Measurements from ENCODE around the gene MTRFR. TPM values are rescaled to one million over a fixed set of nuclear protein-coding genes. Genes with fewer than 3 reads are reported as not detected.

The MTRFR gene
- total and polyA plus RNA-seq, 2 donors (not counting 1 experiment from before 2014, with no cell fraction given), result 18.7 to 45.5 TPM

GRCh38 chr12:123305136-123305535 is 71.9 kb downstream of the MTRFR start:
- WGBS (ENCODE audit: insufficient coverage), result 100% methylated on average over 2 of the region's 3 CpGs
- Histone ChIP-seq H3K4me3 (ENCODE audit: control extremely low read depth in 1 of 5, extremely low read depth in 1 of 5, insufficient read depth in 1 of 5, low read depth in 2 of 5, low read length in 4 of 5) (no peak overlapping the region), H3K4me2 (replicated peaks; ENCODE audit: low read depth, low read length, poor library complexity, severe bottlenecking) (no peak overlapping the region), H3K9ac (ENCODE audit: low read length) (no peak overlapping the region), H3K79me2 (ENCODE audit: control insufficient read depth, insufficient read depth, low read length) (no peaks in the 10 kb centered on the region), H3K4me1 (ENCODE audit: control insufficient read depth in 2 of 2, insufficient read depth in 2 of 2, low read length in 2 of 2) (no peaks in the 10 kb centered on the region), H3K36me3 (replicated peaks in 1 of 2; ENCODE audit: control extremely low read depth in 1 of 2, control insufficient read depth in 1 of 2, extremely low read depth in 1 of 2, insufficient read depth in 2 of 2, low read length in 1 of 2) (peaks cover 14 to 76% of the 10 kb centered on the region in 2 experiments), H2AFZ (ENCODE audit: insufficient read depth, low read depth, low read length, poor library complexity, severe bottlenecking) (no peak overlapping the region), H3K27me3 (replicated peaks in 1 of 4; ENCODE audit: control extremely low read depth in 1 of 4, control insufficient read depth in 3 of 4, insufficient read depth in 4 of 4, low read length in 3 of 4) (no peaks in the 10 kb centered on the region), H3K27ac (ENCODE audit: low read length in 2 of 2) (no peak overlapping the region), H3K9me3 (ENCODE audit: control extremely low read depth in 1 of 3, control insufficient read depth in 2 of 3, insufficient read depth in 1 of 3, low read length in 2 of 3) (no peaks in the 10 kb centered on the region), H4K20me1 (ENCODE audit: control insufficient read depth, insufficient read depth, low read length, poor library complexity, severe bottlenecking) (no peaks in the 10 kb centered on the region)
- CTCF ChIA-PET, result no interaction called here
- TF ChIP-seq CTCF (IDR thresholded peaks at IDR 0.05) (no peak), EZH2 (IDR thresholded peaks at IDR 0.05; ENCODE audit: borderline replicate concordance, insufficient read depth, low read depth, low read length, poor library complexity, severe bottlenecking) (no peak)
- POLR2A ChIA-PET, result no interaction called here
- ATAC-seq (ENCODE audit: low read depth) (no peak), DNase-seq (no peak)
- no peaks in the 10 kb centered on the region for H3K4me1 Mint-ChIP-seq
- intact Hi-C loops (cut with micrococcal nuclease), result no loop called here
- H3K4me3 Mint-ChIP-seq, result no peak overlapping the region
- no peak overlapping the region for H3K27ac Mint-ChIP-seq
- H3K27me3 Mint-ChIP-seq, result no peaks in the 10 kb centered on the region
- no peaks in the 10 kb centered on the region for H3K9me3 Mint-ChIP-seq (ENCODE audit: insufficient read depth)

GRCh38 chr12:123306200-123306599 is 73.0 kb downstream of the MTRFR start:
- intact Hi-C loops (cut with micrococcal nuclease), result no loop called here

More at GRCh38 chr12:123306200-123306599, 73.0 kb downstream of the MTRFR start:
- H3K4me3 Mint-ChIP-seq, result no peak overlapping the region
- no peaks in the 10 kb centered on the region for H3K27me3 Mint-ChIP-seq
- no peaks in the 10 kb centered on the region for H4K20me1 ChIP-seq (ENCODE audit: control insufficient read depth, insufficient read depth, low read length, poor library complexity, severe bottlenecking)
- no peaks in the 10 kb centered on the region for H3K27me3 ChIP-seq (replicated peaks in 1 of 4; ENCODE audit: control extremely low read depth in 1 of 4, control insufficient read depth in 3 of 4, insufficient read depth in 4 of 4, low read length in 3 of 4)
- peaks cover 14 to 81% of the 10 kb centered on the region in 2 experiments for H3K36me3 ChIP-seq (replicated peaks in 1 of 2; ENCODE audit: control extremely low read depth in 1 of 2, control insufficient read depth in 1 of 2, extremely low read depth in 1 of 2, insufficient read depth in 2 of 2, low read length in 1 of 2)
- CTCF ChIA-PET, result no interaction called here
- no peak overlapping the region for H3K4me2 ChIP-seq (replicated peaks; ENCODE audit: low read depth, low read length, poor library complexity, severe bottlenecking)
- no peaks in the 10 kb centered on the region for H3K79me2 ChIP-seq (ENCODE audit: control insufficient read depth, insufficient read depth, low read length)
- H3K27ac Mint-ChIP-seq, result no peak overlapping the region
- no peaks in the 10 kb centered on the region for H3K4me1 ChIP-seq (ENCODE audit: control insufficient read depth in 2 of 2, insufficient read depth in 2 of 2, low read length in 2 of 2)
- no peak overlapping the region for H3K4me3 ChIP-seq (ENCODE audit: control extremely low read depth in 1 of 5, extremely low read depth in 1 of 5, insufficient read depth in 1 of 5, low read depth in 2 of 5, low read length in 4 of 5)
- H3K27ac ChIP-seq (ENCODE audit: low read length in 2 of 2), result no peak overlapping the region
- DNase-seq (no peak), ATAC-seq (ENCODE audit: low read depth) (no peak)
- no peaks in the 10 kb centered on the region for H3K9me3 Mint-ChIP-seq (ENCODE audit: insufficient read depth)
- POLR2A ChIA-PET, result no interaction called here
- 100% methylated on average over 1 of the region's 3 CpGs for WGBS (ENCODE audit: insufficient coverage)
- H3K9me3 ChIP-seq (ENCODE audit: control extremely low read depth in 1 of 3, control insufficient read depth in 2 of 3, insufficient read depth in 1 of 3, low read length in 2 of 3), result no peaks in the 10 kb centered on the region
- H2AFZ ChIP-seq (ENCODE audit: insufficient read depth, low read depth, low read length, poor library complexity, severe bottlenecking), result no peak overlapping the region
- H3K9ac ChIP-seq (ENCODE audit: low read length), result no peak overlapping the region
- TF ChIP-seq CTCF (IDR thresholded peaks at IDR 0.05), result no peak
- TF ChIP-seq EZH2 (IDR thresholded peaks at IDR 0.05; ENCODE audit: borderline replicate concordance, insufficient read depth, low read depth, low read length, poor library complexity, severe bottlenecking), result no peak
- no peaks in the 10 kb centered on the region for H3K4me1 Mint-ChIP-seq

Small RNAs within 50 kb of the gene (small RNA-seq; reads per million reads assigned to genes)
- gene RNA5SP375 (ENCODE audit: insufficient read length, low read depth, low replicate concordance), result not detected

Other genes starting within 250 kb of the MTRFR start
- 28.6 and 30.3 TPM in 2 replicates for gene PITPNM2, start 82.3 kb upstream of the MTRFR start, total RNA-seq
- gene PITPNM2, start 82.3 kb upstream of the MTRFR start, polyA plus RNA-seq, result 9.6 and 13.8 TPM in 2 replicates
- gene MPHOSPH9, start 295 bp upstream of the MTRFR start, total RNA-seq, result 40.4 and 45.1 TPM in 2 replicates
- 11.8 and 28.0 TPM in 2 replicates for gene MPHOSPH9, start 295 bp upstream of the MTRFR start, polyA plus RNA-seq
- 5.9 and 7.0 TPM in 2 replicates for gene CDK2AP1, start 38.4 kb downstream of the MTRFR start, total RNA-seq
- gene CDK2AP1, start 38.4 kb downstream of the MTRFR start, polyA plus RNA-seq, result 4.8 and 5.5 TPM in 2 replicates
- gene SBNO1, start 131.4 kb downstream of the MTRFR start, total RNA-seq, result 47.5 and 50.3 TPM in 2 replicates
- 5.9 and 8.9 TPM in 2 replicates for gene SBNO1, start 131.4 kb downstream of the MTRFR start, polyA plus RNA-seq
- gene KMT5A, start 150.7 kb downstream of the MTRFR start, total RNA-seq, result 35.7 and 40.6 TPM in 2 replicates
- gene KMT5A, start 150.7 kb downstream of the MTRFR start, polyA plus RNA-seq, result 17.1 and 18.9 TPM in 2 replicates
- gene RILPL2, start 203.2 kb downstream of the MTRFR start, total RNA-seq, result 12.6 and 13.0 TPM in 2 replicates
- gene RILPL2, start 203.2 kb downstream of the MTRFR start, polyA plus RNA-seq, result 3.3 and 4.0 TPM in 2 replicates
- 57.8 and 58.2 TPM in 2 replicates for gene SNRNP35, start 224.7 kb downstream of the MTRFR start, total RNA-seq
- 33.8 and 46.6 TPM in 2 replicates for gene SNRNP35, start 224.7 kb downstream of the MTRFR start, polyA plus RNA-seq

Measured in B cell (primary cell).